ENCODE data around the gene IRF5. TPM values are rescaled to one million over a fixed set of nuclear protein-coding genes. Genes with fewer than 3 reads are reported as not detected.

IRF5 gene
- total RNA-seq, 1 experiment from 2014 or later = 13.4 TPM

DNA sequence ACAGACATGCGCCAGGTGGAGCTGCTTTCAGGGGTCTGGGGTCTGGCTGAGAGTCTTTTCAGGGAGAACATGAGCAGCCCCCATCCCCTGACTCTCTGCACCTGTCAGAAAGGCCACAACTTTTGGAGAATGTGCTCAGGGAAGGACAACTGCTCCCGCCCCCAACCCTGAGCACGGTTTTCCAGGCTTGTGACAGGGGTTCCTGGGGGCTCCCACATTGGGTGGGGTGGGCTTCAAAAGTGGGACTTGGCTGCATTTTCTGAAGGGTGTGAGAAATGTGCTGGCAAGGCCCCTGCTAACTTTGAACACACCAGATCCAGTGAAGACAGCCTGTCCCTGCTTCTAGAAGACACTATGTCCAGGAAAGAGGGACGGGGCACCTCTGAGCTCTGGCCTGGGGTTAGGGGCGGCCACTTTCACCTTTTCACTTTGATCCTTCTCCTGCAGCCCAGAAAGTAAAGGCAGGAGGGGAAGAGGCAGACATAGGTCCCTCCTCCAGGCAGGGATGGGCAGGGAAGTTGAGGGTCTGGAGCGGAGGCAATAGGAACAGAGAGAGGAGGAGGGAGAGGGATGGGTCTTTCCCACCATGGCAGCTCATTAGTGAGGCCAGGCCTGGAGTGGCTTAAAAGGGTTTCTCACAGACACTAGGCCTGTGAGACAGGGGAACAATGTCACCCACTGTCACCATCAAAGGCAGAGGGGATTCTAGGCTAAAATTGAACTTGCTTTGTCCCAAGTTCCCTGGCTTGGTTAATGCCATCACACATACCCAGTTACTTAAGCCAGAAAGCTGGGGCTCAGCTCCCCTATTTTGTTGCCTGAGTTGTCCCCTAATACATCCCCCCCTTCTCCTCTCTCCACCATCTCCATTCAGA is 28.7 kb upstream of the IRF5 start:
- TF ChIP-seq, protein P1, sequence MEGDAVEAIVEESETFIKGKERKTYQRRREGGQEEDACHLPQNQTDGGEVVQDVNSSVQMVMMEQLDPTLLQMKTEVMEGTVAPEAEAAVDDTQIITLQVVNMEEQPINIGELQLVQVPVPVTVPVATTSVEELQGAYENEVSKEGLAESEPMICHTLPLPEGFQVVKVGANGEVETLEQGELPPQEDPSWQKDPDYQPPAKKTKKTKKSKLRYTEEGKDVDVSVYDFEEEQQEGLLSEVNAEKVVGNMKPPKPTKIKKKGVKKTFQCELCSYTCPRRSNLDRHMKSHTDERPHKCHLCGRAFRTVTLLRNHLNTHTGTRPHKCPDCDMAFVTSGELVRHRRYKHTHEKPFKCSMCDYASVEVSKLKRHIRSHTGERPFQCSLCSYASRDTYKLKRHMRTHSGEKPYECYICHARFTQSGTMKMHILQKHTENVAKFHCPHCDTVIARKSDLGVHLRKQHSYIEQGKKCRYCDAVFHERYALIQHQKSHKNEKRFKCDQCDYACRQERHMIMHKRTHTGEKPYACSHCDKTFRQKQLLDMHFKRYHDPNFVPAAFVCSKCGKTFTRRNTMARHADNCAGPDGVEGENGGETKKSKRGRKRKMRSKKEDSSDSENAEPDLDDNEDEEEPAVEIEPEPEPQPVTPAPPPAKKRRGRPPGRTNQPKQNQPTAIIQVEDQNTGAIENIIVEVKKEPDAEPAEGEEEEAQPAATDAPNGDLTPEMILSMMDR (IDR thresholded peaks at IDR 0.05; ENCODE audit: unreplicated experiment) = no peak
- Mint-ChIP-seq H3K27ac (ENCODE audit: unreplicated experiment) (no peak overlapping the region), H3K4me1 (ENCODE audit: low read depth, unreplicated experiment) (peaks cover 31% of the 10 kb centered on the region), H3K9me3 (ENCODE audit: low read depth, unreplicated experiment) (no peaks in the 10 kb centered on the region), H3K36me3 (ENCODE audit: insufficient read depth, unreplicated experiment) (no peaks in the 10 kb centered on the region), H3K4me3 (ENCODE audit: low read depth, unreplicated experiment) (no peak overlapping the region), H3K27me3 (ENCODE audit: unreplicated experiment) (peaks cover 55% of the 10 kb centered on the region)
- DNase-seq = no peak
- intact Hi-C loops (cut with micrococcal nuclease; ENCODE audit: unreplicated experiment) = no loop called here
- BruUV-seq (replicated peaks) = no TSS peak
- CTCF ChIA-PET = interaction anchor here (0.7 kb wide), 1 partner anchor 182 kb away, joined by 3 read pairs; no protein-coding TSS in a partner anchor

DNA sequence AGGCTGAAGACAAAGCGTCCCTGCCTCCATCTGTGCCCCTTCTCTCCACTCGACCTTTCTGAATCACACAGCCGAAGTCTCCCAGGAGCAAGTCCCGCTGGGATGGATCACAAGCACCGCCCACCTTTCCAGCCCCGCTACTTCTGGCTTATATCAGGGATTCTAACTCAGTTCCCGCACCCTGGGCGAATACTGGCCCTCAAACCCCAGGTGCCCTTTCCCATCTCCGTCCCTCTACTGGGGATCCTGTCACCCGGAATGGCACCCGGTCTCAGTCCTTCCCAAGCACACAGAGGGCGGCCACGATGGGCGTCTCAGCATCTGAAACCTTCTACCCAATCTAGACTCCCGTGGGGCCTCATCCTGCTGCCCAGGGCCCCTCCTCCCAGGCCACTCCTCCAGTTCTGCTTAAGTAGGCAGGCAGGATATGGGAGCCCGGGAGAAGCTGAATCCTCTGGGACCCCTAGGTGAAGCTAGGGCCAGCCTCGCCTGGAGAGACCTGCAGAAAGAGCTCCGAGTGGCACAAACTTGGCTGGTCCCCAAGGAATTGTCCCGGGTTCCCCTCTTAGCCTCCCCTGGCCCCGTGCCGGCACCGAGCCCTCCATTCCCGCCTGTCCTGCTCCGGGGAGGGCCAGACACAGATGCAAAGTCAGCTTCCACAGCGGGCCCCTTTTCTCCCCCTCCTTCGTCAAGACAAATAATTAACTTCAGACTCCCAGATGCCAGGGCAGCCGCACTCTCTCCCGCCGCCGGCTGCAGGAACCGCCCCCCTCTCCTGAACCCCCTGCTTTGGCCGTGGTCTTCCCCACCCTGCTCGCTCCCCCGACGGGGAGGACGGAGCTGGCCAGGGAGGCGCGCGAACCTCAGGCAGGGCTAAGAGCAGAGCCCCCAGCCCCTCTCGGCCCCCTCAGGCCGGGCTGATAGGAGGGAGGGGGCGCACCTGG is 27.8 kb upstream of the IRF5 start:
- CTCF ChIA-PET = interaction anchor here (0.7 to 1.2 kb wide), 2 partner anchors 48 to 173 kb away, joined by 3 to 6 read pairs; no protein-coding TSS in a partner anchor
- DNase-seq = no peak
- no peak overlapping the region for H3K27ac Mint-ChIP-seq (ENCODE audit: unreplicated experiment)

DNA sequence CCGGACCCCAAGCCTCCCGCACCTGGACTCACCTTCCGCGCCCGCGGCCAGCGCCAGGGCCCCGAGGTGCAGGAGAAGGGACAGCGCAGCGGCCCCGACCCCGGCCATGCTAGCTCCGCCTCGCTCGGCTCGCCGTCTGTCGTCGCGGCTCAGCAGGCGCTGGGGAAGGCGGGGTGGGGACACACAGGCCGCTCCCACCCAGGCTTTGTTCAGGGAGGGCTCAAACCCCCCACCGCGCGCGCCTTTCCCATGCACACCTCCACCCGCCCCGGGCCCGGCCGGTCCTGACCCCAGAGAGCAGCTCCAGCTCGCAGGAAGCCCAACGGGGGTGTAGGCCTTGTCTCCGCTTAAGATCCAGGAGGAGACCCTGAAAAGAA is 27.2 kb upstream of the IRF5 start, which contains the start of gene KCP:
Gene KCP (minus strand): TSS at position 141 of the 377 bp plus-strand sequence. CDS start 33 bp downstream, at position 108.
- no peaks in the 10 kb centered on the region for H3K36me3 Mint-ChIP-seq (ENCODE audit: insufficient read depth, unreplicated experiment)
- TF ChIP-seq, protein P1 (IDR thresholded peaks at IDR 0.05; ENCODE audit: unreplicated experiment) = no peak
- intact Hi-C loops (cut with micrococcal nuclease; ENCODE audit: unreplicated experiment) = no loop called here
- H3K4me1 Mint-ChIP-seq (ENCODE audit: low read depth, unreplicated experiment) = peaks cover 30% of the 10 kb centered on the region
- BruUV-seq (replicated peaks) = no TSS peak
- H3K4me3 Mint-ChIP-seq (ENCODE audit: low read depth, unreplicated experiment) = peak within 1 kb of the TSS; percentile 45
- DNase-seq = no peak
- CTCF ChIA-PET = interaction anchor here (1.2 kb wide), 1 partner anchor 173 kb away, joined by 3 read pairs; no protein-coding TSS in a partner anchor
- H3K27me3 Mint-ChIP-seq (ENCODE audit: unreplicated experiment) = peaks cover 71% of the 10 kb centered on the region
- no peaks in the 10 kb centered on the region for H3K9me3 Mint-ChIP-seq (ENCODE audit: low read depth, unreplicated experiment)
- H3K27ac Mint-ChIP-seq (ENCODE audit: unreplicated experiment) = no peak within 1 kb of the TSS

More for the DNA sequence above, 27.8 kb upstream of the IRF5 start:
- H3K36me3 Mint-ChIP-seq (ENCODE audit: insufficient read depth, unreplicated experiment) = no peaks in the 10 kb centered on the region
- H3K9me3 Mint-ChIP-seq (ENCODE audit: low read depth, unreplicated experiment) = no peaks in the 10 kb centered on the region
- H3K27me3 Mint-ChIP-seq (ENCODE audit: unreplicated experiment) = peaks cover 64% of the 10 kb centered on the region
- TF ChIP-seq, protein P1 (IDR thresholded peaks at IDR 0.05; ENCODE audit: unreplicated experiment) = no peak
- intact Hi-C loops (cut with micrococcal nuclease; ENCODE audit: unreplicated experiment) = no loop called here
- peak overlapping the region; percentile 45 for H3K4me3 Mint-ChIP-seq (ENCODE audit: low read depth, unreplicated experiment)
- H3K4me1 Mint-ChIP-seq (ENCODE audit: low read depth, unreplicated experiment) = peaks cover 25% of the 10 kb centered on the region
- no TSS peak for BruUV-seq (replicated peaks)

DNA sequence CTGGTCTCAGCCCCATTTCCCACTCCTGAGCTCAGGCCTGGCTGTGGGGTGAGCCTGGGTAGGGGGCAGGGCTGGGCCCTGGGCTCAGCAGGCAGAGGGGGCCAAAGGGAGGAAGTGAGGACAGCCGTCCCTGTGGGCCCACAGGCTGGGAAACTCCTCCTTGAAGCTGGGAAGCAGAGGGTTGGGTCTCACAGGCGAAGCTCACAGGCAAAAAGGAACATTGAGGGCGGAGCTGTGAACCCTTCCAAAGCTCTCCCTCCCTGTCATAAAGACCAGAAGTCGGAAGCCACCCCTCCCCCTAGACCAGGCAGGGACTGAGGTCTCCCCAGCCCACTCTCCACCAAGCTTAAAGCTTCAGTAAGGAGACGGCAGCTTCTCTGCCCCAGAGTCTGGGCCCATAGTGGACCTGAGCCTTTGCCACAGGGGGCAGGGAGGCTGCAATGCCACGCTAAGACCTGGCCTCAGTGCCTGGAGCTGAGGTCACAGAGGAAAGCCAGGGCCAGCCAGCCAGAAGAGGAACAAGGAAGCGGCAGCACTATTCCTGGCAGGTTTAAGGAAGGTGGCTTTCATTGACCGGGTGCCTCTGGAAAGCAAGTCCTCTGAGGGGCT is 26.2 kb upstream of the IRF5 start:
- Mint-ChIP-seq H3K27ac (ENCODE audit: unreplicated experiment) (no peak overlapping the region), H3K27me3 (ENCODE audit: unreplicated experiment) (peaks cover 75% of the 10 kb centered on the region), H3K4me1 (ENCODE audit: low read depth, unreplicated experiment) (peaks cover 32% of the 10 kb centered on the region), H3K36me3 (ENCODE audit: insufficient read depth, unreplicated experiment) (no peaks in the 10 kb centered on the region), H3K4me3 (ENCODE audit: low read depth, unreplicated experiment) (no peak overlapping the region), H3K9me3 (ENCODE audit: low read depth, unreplicated experiment) (no peaks in the 10 kb centered on the region)
- BruUV-seq (replicated peaks) = no TSS peak
- intact Hi-C loops (cut with micrococcal nuclease; ENCODE audit: unreplicated experiment) = no loop called here
- TF ChIP-seq, protein P1 (IDR thresholded peaks at IDR 0.05; ENCODE audit: unreplicated experiment) = no peak
- DNase-seq = no peak
- CTCF ChIA-PET = interaction anchor here (1.2 kb wide), 1 partner anchor 174 kb away, joined by 3 read pairs; no protein-coding TSS in a partner anchor

Data from Calu3 (cell line).